Measurements from ENCODE around the gene UTP3.

DNA sequence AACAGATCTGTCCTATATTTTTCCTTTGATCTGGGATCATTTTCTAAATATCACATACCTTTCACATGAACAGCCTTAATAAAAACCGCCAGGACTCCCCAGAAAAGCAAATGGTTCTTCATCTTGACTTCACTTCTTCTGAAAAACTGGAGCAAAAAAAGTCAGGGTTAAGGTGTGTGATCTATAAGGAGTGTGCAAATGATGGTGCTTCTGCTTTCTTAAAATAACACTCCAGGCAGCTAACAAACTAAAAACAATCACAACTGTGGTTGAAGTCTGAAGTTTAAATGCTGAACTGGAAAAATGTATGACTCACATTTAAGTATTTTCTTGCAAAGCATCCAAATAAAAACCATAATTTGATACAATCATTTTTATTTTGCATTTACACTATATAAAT lies 22.0 kb upstream of the UTP3 start, which contains the start of gene JCHAIN:
- TF ChIP-seq POLR2A (IDR thresholded peaks at IDR 0.05) = no peak
- TF ChIP-seq, protein P1, sequence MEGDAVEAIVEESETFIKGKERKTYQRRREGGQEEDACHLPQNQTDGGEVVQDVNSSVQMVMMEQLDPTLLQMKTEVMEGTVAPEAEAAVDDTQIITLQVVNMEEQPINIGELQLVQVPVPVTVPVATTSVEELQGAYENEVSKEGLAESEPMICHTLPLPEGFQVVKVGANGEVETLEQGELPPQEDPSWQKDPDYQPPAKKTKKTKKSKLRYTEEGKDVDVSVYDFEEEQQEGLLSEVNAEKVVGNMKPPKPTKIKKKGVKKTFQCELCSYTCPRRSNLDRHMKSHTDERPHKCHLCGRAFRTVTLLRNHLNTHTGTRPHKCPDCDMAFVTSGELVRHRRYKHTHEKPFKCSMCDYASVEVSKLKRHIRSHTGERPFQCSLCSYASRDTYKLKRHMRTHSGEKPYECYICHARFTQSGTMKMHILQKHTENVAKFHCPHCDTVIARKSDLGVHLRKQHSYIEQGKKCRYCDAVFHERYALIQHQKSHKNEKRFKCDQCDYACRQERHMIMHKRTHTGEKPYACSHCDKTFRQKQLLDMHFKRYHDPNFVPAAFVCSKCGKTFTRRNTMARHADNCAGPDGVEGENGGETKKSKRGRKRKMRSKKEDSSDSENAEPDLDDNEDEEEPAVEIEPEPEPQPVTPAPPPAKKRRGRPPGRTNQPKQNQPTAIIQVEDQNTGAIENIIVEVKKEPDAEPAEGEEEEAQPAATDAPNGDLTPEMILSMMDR (IDR thresholded peaks at IDR 0.05) = no peak
